Astrocyte (in vitro differentiated cells and primary cell): ENCODE results near the gene DUSP2. TPM values are rescaled to one million over a fixed set of nuclear protein-coding genes. Genes with fewer than 3 reads are reported as not detected.

Experiments used
- DNase-seq: peaks from one replicate; pipeline ENCODE4 v3.0.0-alpha.2; 2010; ENCODE audit warnings: low read depth
- FAIRE-seq: peaks from 2 replicates; lab custom pipeline; 2011; peaks lifted over from hg19 to GRCh38; lab: Jason Lieb, UNC
- H2AFZ ChIP-seq: 2 replicates; pipeline ENCODE4 v1.6.0; 2012; ENCODE audit warnings: low read depth, low read length, inconsistent platforms
- H3K27ac ChIP-seq: 2 replicates; pipeline ENCODE4 v1.5.1; 2011; ENCODE audit warnings: low read depth, low read length, inconsistent platforms
- H3K27me3 ChIP-seq: 2 replicates; pipeline ENCODE4 v1.6.0; 2011; ENCODE audit warnings: low read length, inconsistent platforms; ENCODE audit not compliant: insufficient read depth
- H3K36me3 ChIP-seq: 2 replicates; pipeline ENCODE4 v1.5.1; 2011; ENCODE audit warnings: low read length, inconsistent platforms; ENCODE audit not compliant: insufficient read depth
- H3K4me1 ChIP-seq: 2 replicates; pipeline ENCODE4 v1.5.1; 2011; ENCODE audit warnings: low read length, inconsistent platforms; ENCODE audit not compliant: insufficient read depth
- H3K4me2 ChIP-seq: 2 replicates; pipeline ENCODE4 v1.6.0; 2012; ENCODE audit warnings: low read length, inconsistent platforms
- H3K4me3 ChIP-seq: 2 replicates; pipeline ENCODE4 v1.5.1; 2011; ENCODE audit warnings: low read depth, mild to moderate bottlenecking, low read length, inconsistent platforms; ENCODE audit not compliant: insufficient read depth
- H3K79me2 ChIP-seq: 2 replicates; pipeline ENCODE4 v1.6.0; 2012; ENCODE audit warnings: mild to moderate bottlenecking, low read length, inconsistent platforms; ENCODE audit not compliant: insufficient read depth
- H3K9ac ChIP-seq: 2 replicates; pipeline ENCODE4 v1.6.0; 2012; ENCODE audit warnings: mild to moderate bottlenecking, low read length, inconsistent platforms
- H3K9me3 ChIP-seq: 2 replicates; pipeline ENCODE4 v1.5.1; 2012; ENCODE audit warnings: low read depth, mild to moderate bottlenecking, low read length, inconsistent platforms; ENCODE audit not compliant: insufficient read depth
- H4K20me1 ChIP-seq: 2 replicates; pipeline ENCODE4 v1.6.0; 2012; ENCODE audit warnings: low read length, inconsistent platforms; ENCODE audit not compliant: insufficient read depth
- H3K27ac Mint-ChIP-seq: one replicate; pipeline ENCODE4 v1.8.0; 2021; ENCODE audit warnings: mild to moderate bottlenecking, mixed read lengths; ENCODE audit not compliant: unreplicated experiment
- H3K27me3 Mint-ChIP-seq: one replicate; pipeline ENCODE4 v1.8.0; 2021; ENCODE audit warnings: low read depth, mixed read lengths; ENCODE audit not compliant: unreplicated experiment
- H3K36me3 Mint-ChIP-seq: one replicate; pipeline ENCODE4 v1.8.0; 2021; ENCODE audit warnings: low read depth, mixed read lengths; ENCODE audit not compliant: unreplicated experiment
- H3K4me1 Mint-ChIP-seq: one replicate; pipeline ENCODE4 v1.8.0; 2021; ENCODE audit warnings: low read depth, mixed read lengths; ENCODE audit not compliant: unreplicated experiment
- H3K4me3 Mint-ChIP-seq: one replicate; pipeline ENCODE4 v1.8.0; 2021; ENCODE audit warnings: mild to moderate bottlenecking, moderate library complexity, mixed read lengths; ENCODE audit not compliant: unreplicated experiment
- H3K9me3 Mint-ChIP-seq: one replicate; pipeline ENCODE4 v1.8.0; 2021; ENCODE audit warnings: mild to moderate bottlenecking, mixed read lengths; ENCODE audit not compliant: unreplicated experiment
- CTCF ChIP-seq: IDR thresholded peaks from 2 replicates; pipeline ENCODE4 v1.5.1; 2011; ENCODE audit warnings: low read depth, mild to moderate bottlenecking, inconsistent platforms, low read length, moderate library complexity; ENCODE audit not compliant: insufficient read depth
- EZH2 ChIP-seq: IDR thresholded peaks from 2 replicates; pipeline ENCODE4 v1.6.1; 2012; ENCODE audit warnings: mild to moderate bottlenecking, low read length, inconsistent platforms; ENCODE audit not compliant: insufficient read depth
- total RNA-seq: library from RNA; stranded (reverse); gene quantifications from 2 replicates; pipeline ENCODE4 v1.2.1, GENCODE V29; 2021

DUSP2 gene
- total RNA-seq, 1 donor from 2014 or later: 0.95 TPM

- H3K27ac Mint-ChIP-seq: no peak overlapping the region
- H3K4me3 ChIP-seq: no peak overlapping the region
- DNase-seq: no peak
- no peaks in the 10 kb centered on the region for H3K36me3 ChIP-seq
- FAIRE-seq: no peak
- H3K4me2 ChIP-seq: no peak overlapping the region
- H3K79me2 ChIP-seq: no peaks in the 10 kb centered on the region
- no peaks in the 10 kb centered on the region for H3K4me1 Mint-ChIP-seq
- H3K4me3 Mint-ChIP-seq: no peak overlapping the region
- H3K27me3 Mint-ChIP-seq: peaks cover 68% of the 10 kb centered on the region
- peaks cover 29% of the 10 kb centered on the region for H3K27me3 ChIP-seq
- H4K20me1 ChIP-seq: no peaks in the 10 kb centered on the region
- TF ChIP-seq EZH2 (no peak), CTCF (no peak)
- no peak overlapping the region for H3K9ac ChIP-seq
- no peaks in the 10 kb centered on the region for H3K4me1 ChIP-seq
- H3K9me3 ChIP-seq: no peaks in the 10 kb centered on the region
- peaks cover 3% of the 10 kb centered on the region for H3K9me3 Mint-ChIP-seq
- no peak overlapping the region for H2AFZ ChIP-seq
- H3K27ac ChIP-seq: no peak overlapping the region
- peaks cover 5% of the 10 kb centered on the region for H3K36me3 Mint-ChIP-seq
Observed at GRCh38 chr2:96128456-96128855, 16.8 kb downstream of the DUSP2 start.

DNA sequence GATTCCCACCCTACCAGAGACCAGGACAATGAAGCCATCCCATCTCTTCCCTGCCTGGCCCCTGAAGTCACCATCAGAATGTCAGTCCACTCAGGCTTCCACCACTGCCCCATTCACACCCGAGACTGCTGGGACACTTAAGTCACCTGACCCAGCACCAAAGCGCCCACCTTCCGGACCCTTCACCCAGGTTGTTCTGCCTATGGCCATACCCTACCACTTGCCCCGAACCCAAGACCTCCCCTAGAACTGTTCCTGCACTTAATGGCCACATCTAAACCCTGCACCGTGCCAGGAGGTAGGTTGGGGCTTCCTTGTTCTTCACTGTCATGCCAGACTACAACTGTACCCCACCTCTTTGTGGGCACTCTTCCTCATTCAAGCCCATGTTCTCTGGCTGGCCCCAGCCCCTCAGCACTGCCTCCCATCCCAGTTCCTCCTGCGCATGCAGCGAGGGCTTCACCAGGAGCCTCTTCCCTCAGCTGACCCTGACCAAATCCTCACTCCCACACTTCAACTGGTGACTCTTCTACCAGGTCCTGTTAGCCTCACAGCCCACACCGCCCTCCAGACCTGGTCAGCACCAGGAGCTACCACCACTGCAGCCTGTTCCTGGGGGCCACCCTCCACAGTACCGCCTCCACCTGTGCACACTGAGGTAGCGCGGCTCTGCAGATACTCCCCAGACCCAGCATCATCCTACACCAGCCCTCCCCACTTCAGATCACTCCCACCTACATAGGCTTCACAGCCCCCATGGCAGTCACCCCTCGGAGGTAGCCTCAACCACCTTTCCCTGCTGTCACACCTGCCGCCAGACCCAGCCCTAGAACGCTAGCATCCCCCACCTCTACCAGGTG lies 20.6 kb downstream of the DUSP2 start:
- H3K9me3 ChIP-seq: no peaks in the 10 kb centered on the region
- no peak overlapping the region for H3K4me3 Mint-ChIP-seq
- H3K4me1 ChIP-seq: no peaks in the 10 kb centered on the region
- TF ChIP-seq CTCF: no peak
- TF ChIP-seq EZH2: no peak
- no peak overlapping the region for H3K4me2 ChIP-seq
- H3K9me3 Mint-ChIP-seq: peaks cover 8% of the 10 kb centered on the region
- FAIRE-seq: no peak
- no peak overlapping the region for H3K27ac Mint-ChIP-seq
- H3K27me3 Mint-ChIP-seq: peaks cover 71% of the 10 kb centered on the region
- H3K4me1 Mint-ChIP-seq: no peaks in the 10 kb centered on the region
- no peak overlapping the region for H3K4me3 ChIP-seq
- H4K20me1 ChIP-seq: no peaks in the 10 kb centered on the region
- H3K36me3 ChIP-seq: no peaks in the 10 kb centered on the region
- peaks cover 30% of the 10 kb centered on the region for H3K27me3 ChIP-seq
- no peak overlapping the region for H2AFZ ChIP-seq
- DNase-seq: no peak
- H3K9ac ChIP-seq: no peak overlapping the region
- H3K36me3 Mint-ChIP-seq: peaks cover 4% of the 10 kb centered on the region
- H3K27ac ChIP-seq: no peak overlapping the region
- no peaks in the 10 kb centered on the region for H3K79me2 ChIP-seq

- no peak overlapping the region for H3K4me2 ChIP-seq
- peaks cover 78% of the 10 kb centered on the region for H3K27me3 Mint-ChIP-seq
- DNase-seq: no peak
- H3K27me3 ChIP-seq: peaks cover 30% of the 10 kb centered on the region
- H3K79me2 ChIP-seq: no peaks in the 10 kb centered on the region
- H3K4me3 ChIP-seq: no peak overlapping the region
- H3K9me3 ChIP-seq: no peaks in the 10 kb centered on the region
- no peak overlapping the region for H3K27ac Mint-ChIP-seq
- no peaks in the 10 kb centered on the region for H4K20me1 ChIP-seq
- H3K36me3 Mint-ChIP-seq: peaks cover 4% of the 10 kb centered on the region
- no peaks in the 10 kb centered on the region for H3K36me3 ChIP-seq
- TF ChIP-seq EZH2 (no peak), CTCF (no peak)
- no peaks in the 10 kb centered on the region for H3K4me1 ChIP-seq
- FAIRE-seq: no peak
- no peak overlapping the region for H3K9ac ChIP-seq
- no peak overlapping the region for H2AFZ ChIP-seq
- peaks cover 8% of the 10 kb centered on the region for H3K9me3 Mint-ChIP-seq
- no peaks in the 10 kb centered on the region for H3K4me1 Mint-ChIP-seq
- H3K27ac ChIP-seq: no peak overlapping the region
- no peak overlapping the region for H3K4me3 Mint-ChIP-seq
Observed at GRCh38 chr2:96123936-96124335, 21.3 kb downstream of the DUSP2 start.
